Measurements from ENCODE around the gene SLC38A2. TPM values are rescaled to one million over a fixed set of nuclear protein-coding genes. Genes with fewer than 3 reads are reported as not detected.

The SLC38A2 gene
- total RNA-seq, 1 donor from 2014 or later, result 249 TPM

DNA sequence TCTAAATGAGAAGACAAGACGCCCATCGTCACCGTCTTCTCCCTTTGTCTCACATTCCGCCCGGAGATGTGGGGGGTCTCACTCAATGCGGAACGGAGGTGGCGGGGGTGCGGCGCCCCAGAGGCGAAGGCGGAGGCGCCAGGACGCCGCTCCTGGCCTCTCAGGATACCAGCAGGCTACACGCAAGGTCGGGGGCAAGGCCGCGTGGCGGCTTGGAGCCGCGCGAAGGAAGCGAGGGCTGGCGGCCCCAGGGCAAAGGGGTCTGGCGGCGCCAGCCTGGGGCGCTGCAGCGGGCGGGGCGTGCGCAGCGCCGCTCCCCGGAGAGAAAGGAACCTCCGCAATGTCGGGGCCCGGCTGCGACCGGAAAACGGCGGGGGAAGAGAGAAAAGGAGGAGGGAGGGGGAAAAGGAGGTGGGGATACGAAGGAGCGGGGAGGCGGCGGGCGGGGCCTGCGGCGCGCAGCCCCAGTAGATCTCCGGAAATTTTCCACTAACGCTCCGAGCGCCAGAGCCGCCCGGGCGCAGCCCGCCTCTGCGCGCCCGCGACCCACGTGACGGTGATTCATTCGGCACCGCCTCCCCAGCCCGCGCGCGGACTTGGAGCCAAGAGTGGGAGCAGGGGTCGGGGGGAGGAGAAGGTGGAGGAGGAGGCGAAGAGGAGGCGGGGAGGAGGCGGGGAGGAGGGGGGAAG lies 10.5 kb upstream of the SLC38A2 start:
- peaks cover 3% of the 10 kb centered on the region for H3K27me3 Mint-ChIP-seq (ENCODE audit: unreplicated experiment)
- peak; percentile 89 for DNase-seq (ENCODE audit: low spot score)
- peak overlapping the region; percentile 89 for H3K4me3 Mint-ChIP-seq (ENCODE audit: unreplicated experiment)
- H3K9me3 Mint-ChIP-seq (ENCODE audit: unreplicated experiment), result no peaks in the 10 kb centered on the region
- peaks cover 20% of the 10 kb centered on the region for H3K4me1 Mint-ChIP-seq (ENCODE audit: unreplicated experiment)
- H3K27ac Mint-ChIP-seq (ENCODE audit: unreplicated experiment), result peak overlapping the region; percentile 80
- H3K36me3 Mint-ChIP-seq (ENCODE audit: low read depth, unreplicated experiment), result no peaks in the 10 kb centered on the region
- TF ChIP-seq CTCF (IDR thresholded peaks at IDR 0.05; ENCODE audit: unreplicated experiment), result no peak

- no peak for TF ChIP-seq CTCF (IDR thresholded peaks at IDR 0.05; ENCODE audit: unreplicated experiment)
- no peak for DNase-seq (ENCODE audit: low spot score)
- H3K4me1 Mint-ChIP-seq (ENCODE audit: unreplicated experiment), result peaks cover 18% of the 10 kb centered on the region
Measured at GRCh38 chr12:46382408-46382963, 9.9 kb upstream of the SLC38A2 start.

GRCh38 chr12:46380881-46381280 lies 8.3 kb upstream of the SLC38A2 start:
- DNase-seq (ENCODE audit: low spot score), result no peak
- Mint-ChIP-seq H3K4me3 (ENCODE audit: unreplicated experiment) (no peak overlapping the region), H3K27me3 (ENCODE audit: unreplicated experiment) (peaks cover 3% of the 10 kb centered on the region), H3K9me3 (ENCODE audit: unreplicated experiment) (no peaks in the 10 kb centered on the region), H3K4me1 (ENCODE audit: unreplicated experiment) (peaks cover 11% of the 10 kb centered on the region), H3K27ac (ENCODE audit: unreplicated experiment) (no peak overlapping the region), H3K36me3 (ENCODE audit: low read depth, unreplicated experiment) (no peaks in the 10 kb centered on the region)
- no peak for TF ChIP-seq CTCF (IDR thresholded peaks at IDR 0.05; ENCODE audit: unreplicated experiment)

More at GRCh38 chr12:46382408-46382963, 9.9 kb upstream of the SLC38A2 start:
- Mint-ChIP-seq H3K9me3 (ENCODE audit: unreplicated experiment) (no peaks in the 10 kb centered on the region), H3K27me3 (ENCODE audit: unreplicated experiment) (peaks cover 3% of the 10 kb centered on the region), H3K27ac (ENCODE audit: unreplicated experiment) (peak overlapping the region; percentile 80), H3K4me3 (ENCODE audit: unreplicated experiment) (peak overlapping the region; percentile 80), H3K36me3 (ENCODE audit: low read depth, unreplicated experiment) (no peaks in the 10 kb centered on the region)

DNA sequence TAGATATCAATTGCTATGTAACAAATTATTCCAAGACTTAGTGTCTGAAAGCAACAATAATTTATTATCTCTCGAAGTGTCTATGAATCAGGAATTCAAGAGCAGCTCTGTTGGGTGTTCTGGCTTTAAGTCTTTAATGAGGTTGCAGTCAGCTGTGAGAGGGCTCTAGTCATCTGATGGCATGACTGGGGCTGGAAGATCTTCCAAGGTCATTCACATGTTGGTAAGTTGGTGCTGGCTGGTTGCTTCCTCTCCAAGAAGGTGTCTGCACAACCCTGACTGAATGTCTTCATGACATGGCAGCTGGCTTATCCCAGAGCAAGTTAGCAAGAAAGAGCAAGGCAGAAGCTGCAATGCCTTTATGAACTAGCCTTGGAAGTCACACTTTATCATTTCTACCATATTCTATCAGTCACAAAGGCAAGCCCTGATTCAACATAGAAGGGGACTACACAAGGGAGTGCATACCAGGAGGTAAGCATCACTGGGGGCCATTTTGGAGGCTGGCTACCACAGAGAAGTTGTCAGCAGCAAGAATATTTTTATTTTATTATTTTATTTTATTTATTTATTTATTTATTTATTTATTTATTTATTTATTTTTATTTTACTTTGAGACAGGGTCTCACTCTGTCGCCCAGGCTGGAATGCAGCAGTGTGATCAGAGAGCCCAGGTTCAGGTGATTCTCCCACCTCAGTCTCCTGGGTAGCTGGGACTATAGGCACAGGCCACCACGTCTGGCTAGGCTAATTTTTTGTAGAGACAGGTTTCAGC lies 7.6 kb upstream of the SLC38A2 start:
- Mint-ChIP-seq H3K36me3 (ENCODE audit: low read depth, unreplicated experiment) (no peaks in the 10 kb centered on the region), H3K4me3 (ENCODE audit: unreplicated experiment) (no peak overlapping the region), H3K4me1 (ENCODE audit: unreplicated experiment) (peaks cover 7% of the 10 kb centered on the region), H3K9me3 (ENCODE audit: unreplicated experiment) (no peaks in the 10 kb centered on the region), H3K27ac (ENCODE audit: unreplicated experiment) (no peak overlapping the region), H3K27me3 (ENCODE audit: unreplicated experiment) (peaks cover 3% of the 10 kb centered on the region)
- no peak for DNase-seq (ENCODE audit: low spot score)
- no peak for TF ChIP-seq CTCF (IDR thresholded peaks at IDR 0.05; ENCODE audit: unreplicated experiment)

Measured in endothelial cell (in vitro differentiated cells).